ENCODE data around the gene KIF25. TPM values are rescaled to one million over a fixed set of nuclear protein-coding genes. Genes with fewer than 3 reads are reported as not detected.
A peak's percentile ranks its signal among the peaks of the same experiment; 100 is the strongest.

Gene KIF25
- total RNA-seq, 1 experiment from 2014 or later, result 0.59 TPM

DNA sequence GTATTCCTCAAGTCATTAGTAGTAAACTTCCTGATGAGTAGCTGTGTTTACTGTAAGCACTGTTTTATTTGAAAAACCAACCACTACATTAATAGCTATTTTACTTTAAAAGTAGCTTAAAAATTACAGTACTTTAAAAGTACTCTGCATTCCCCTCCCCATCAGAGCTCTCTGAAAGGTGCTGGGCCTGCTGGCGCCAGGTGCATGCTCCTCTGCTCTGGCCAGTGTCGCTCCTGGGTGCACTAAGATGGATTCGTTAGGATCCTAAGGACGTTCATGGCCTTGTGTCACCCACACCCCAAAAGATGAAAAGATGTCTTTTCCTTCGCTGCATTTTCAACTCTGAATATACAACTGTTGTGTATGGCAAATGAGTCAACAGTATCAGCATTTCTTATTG lies 43.9 kb upstream of the KIF25 start:
- Histone ChIP-seq H3K4ac (ENCODE audit: low read depth, low read length) (no peak overlapping the region), H3K27ac (ENCODE audit: insufficient read length, low read depth, low read length) (no peak overlapping the region), H3K4me2 (ENCODE audit: insufficient read depth, insufficient read length, low read length) (no peak overlapping the region), H4K20me1 (ENCODE audit: control insufficient read depth, insufficient read depth, insufficient read length) (no peaks in the 10 kb centered on the region), H3K23me2 (ENCODE audit: insufficient read length, low read depth, low read length, poor library complexity, severe bottlenecking) (no peaks in the 10 kb centered on the region), H3K56ac (ENCODE audit: insufficient read length, low read depth, low read length) (no peak overlapping the region), H2AK5ac (ENCODE audit: insufficient read length, low read length) (no peak overlapping the region), H2AFZ (ENCODE audit: low read length) (no peak overlapping the region), H3K79me1 (ENCODE audit: insufficient read depth, low read depth, low read length, poor library complexity, severe bottlenecking) (peaks cover 3% of the 10 kb centered on the region), H3K18ac (ENCODE audit: insufficient read length, low read depth, low read length) (no peak overlapping the region), H2BK20ac (ENCODE audit: low read depth, low read length, poor library complexity, severe bottlenecking) (no peak overlapping the region), H2BK5ac (ENCODE audit: insufficient read length, low read length) (no peak overlapping the region), H3K27me3 (ENCODE audit: insufficient read depth, low read length) (no peaks in the 10 kb centered on the region; the same call in 1 of the 2 replicates), H4K91ac (ENCODE audit: insufficient read length, low read depth, low read length) (no peak overlapping the region), H3K14ac (ENCODE audit: insufficient read depth, low read length) (no peak overlapping the region), H3K9ac (ENCODE audit: extremely low read depth, insufficient read length, low read length) (no peak overlapping the region), H4K5ac (ENCODE audit: insufficient read length, low read depth, low read length) (no peak overlapping the region), H3K23ac (ENCODE audit: insufficient read length, low read depth, low read length) (no peak overlapping the region), H3K4me1 (ENCODE audit: insufficient read depth, low read length) (no peaks in the 10 kb centered on the region), H3K79me2 (ENCODE audit: insufficient read depth, low read length) (no peaks in the 10 kb centered on the region), H3T11ph (ENCODE audit: low read length) (no peak overlapping the region), H2BK15ac (ENCODE audit: low read depth, low read length) (no peak overlapping the region), H3K9me3 (ENCODE audit: control insufficient read depth, low read depth, low read length) (no peaks in the 10 kb centered on the region), H2BK120ac (ENCODE audit: low read depth, low read length, poor library complexity, severe bottlenecking) (no peak overlapping the region), H2BK12ac (ENCODE audit: insufficient read length, low read depth, low read length) (no peak overlapping the region), H4K8ac (replicated peaks; ENCODE audit: insufficient read length, low read depth, low read length) (no peak overlapping the region)
- TF ChIP-seq, protein P1, sequence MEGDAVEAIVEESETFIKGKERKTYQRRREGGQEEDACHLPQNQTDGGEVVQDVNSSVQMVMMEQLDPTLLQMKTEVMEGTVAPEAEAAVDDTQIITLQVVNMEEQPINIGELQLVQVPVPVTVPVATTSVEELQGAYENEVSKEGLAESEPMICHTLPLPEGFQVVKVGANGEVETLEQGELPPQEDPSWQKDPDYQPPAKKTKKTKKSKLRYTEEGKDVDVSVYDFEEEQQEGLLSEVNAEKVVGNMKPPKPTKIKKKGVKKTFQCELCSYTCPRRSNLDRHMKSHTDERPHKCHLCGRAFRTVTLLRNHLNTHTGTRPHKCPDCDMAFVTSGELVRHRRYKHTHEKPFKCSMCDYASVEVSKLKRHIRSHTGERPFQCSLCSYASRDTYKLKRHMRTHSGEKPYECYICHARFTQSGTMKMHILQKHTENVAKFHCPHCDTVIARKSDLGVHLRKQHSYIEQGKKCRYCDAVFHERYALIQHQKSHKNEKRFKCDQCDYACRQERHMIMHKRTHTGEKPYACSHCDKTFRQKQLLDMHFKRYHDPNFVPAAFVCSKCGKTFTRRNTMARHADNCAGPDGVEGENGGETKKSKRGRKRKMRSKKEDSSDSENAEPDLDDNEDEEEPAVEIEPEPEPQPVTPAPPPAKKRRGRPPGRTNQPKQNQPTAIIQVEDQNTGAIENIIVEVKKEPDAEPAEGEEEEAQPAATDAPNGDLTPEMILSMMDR (conservative IDR thresholded peaks at IDR 0.05), result no peak
- no CpG with 5 or more reads among the region's 5 CpGs for WGBS (ENCODE audit: extremely low coverage, insufficient read length, low lambda C conversion rate)
- 0 out of 7 replicates have a peak overlapping the region, but pooled peaks of 1 of the 3 experiments have one; percentile 80 for H3K27ac Mint-ChIP-seq
- H3K4me3 Mint-ChIP-seq, result no peak overlapping the region
- H3K36me3 Mint-ChIP-seq (ENCODE audit: insufficient read depth in 1 of 3, low read depth in 3 of 3), result peaks cover 39 to 61% (median 60%) of the 10 kb centered on the region in 3 experiments
- H3K9me3 Mint-ChIP-seq, result no peaks in the 10 kb centered on the region
- no peaks in the 10 kb centered on the region for H3K27me3 Mint-ChIP-seq (ENCODE audit: low read depth)
- DNase-seq, result no peak
- peaks cover 0 to 2% of the 10 kb centered on the region in 2 experiments; a peak in 1 of 4 replicates for H3K4me1 Mint-ChIP-seq

Measured in H9 (cell line).